Upper lobe of left lung (tissue), 6 donors: ENCODE measurements around the gene NEURL1. TPM values are rescaled to one million over a fixed set of nuclear protein-coding genes. Genes with fewer than 3 reads are reported as not detected.

Experiments
- ATAC-seq, 2 donors: fragments of 200-7000 bp; cut with Tn5 transposase; one replicate each; pipeline ENCODE4 v1.9.1; 2022; ENCODE audit warnings: mild to moderate bottlenecking in 2 of 2, moderate library complexity in 2 of 2; ENCODE audit not compliant: low FRiP score in 2 of 2
- DNase-seq, 2 donors: peaks; one replicate each; pipeline ENCODE4 v3.0.0-alpha.2; 2019 to 2020
- H3K27ac ChIP-seq, 4 donors: fragments of 200-600 bp; sonication (generic); one replicate each; pipeline ENCODE4 v1.5.1; 2016 to 2019
- H3K27me3 ChIP-seq, 4 donors: fragments of 200-600 bp; sonication (generic); one replicate each; pipeline ENCODE4 v1.5.1; 2017 to 2019
- H3K36me3 ChIP-seq, 4 donors: fragments of 200-600 bp; sonication (generic); one replicate each; pipeline ENCODE4 v1.5.1; 2016 to 2019
- H3K4me1 ChIP-seq, 4 donors: fragments of 200-600 bp; sonication (generic); one replicate each; pipeline ENCODE4 v1.5.1; 2018 to 2019
- H3K4me3 ChIP-seq, 4 donors: fragments of 200-600 bp; sonication (generic); one replicate each; pipeline ENCODE4 v1.5.1; 2017 to 2019; ENCODE audit warnings: mild to moderate bottlenecking in 2 of 4, moderate library complexity in 1 of 4
- H3K9me3 ChIP-seq, 4 donors: fragments of 200-600 bp; sonication (generic); one replicate each; pipeline ENCODE4 v1.5.1; 2018 to 2019
- CTCF ChIP-seq, 6 experiments: fragments of 450-650 bp in 4 of 6; fragments of 200-600 bp in 2 of 6; sonication (generic) in 2 of 6; IDR thresholded peaks; one replicate each; pipeline ENCODE4 v1.5.1; 2016 to 2019; ENCODE audit warnings: antibody characterized with exemption in 6 of 6
- EP300 ChIP-seq, 4 donors: sonication (generic); formaldehyde crosslinking; IDR thresholded peaks; one replicate each; pipeline ENCODE4 v1.5.1; 2017; ENCODE audit warnings: antibody characterized with exemption in 4 of 4, control low read depth in 2 of 4
- POLR2A ChIP-seq, 4 donors: fragments of 450-650 bp; IDR thresholded peaks; one replicate each; pipeline ENCODE4 v1.5.1; 2016 to 2017; ENCODE audit warnings: antibody characterized with exemption in 4 of 4, mild to moderate bottlenecking in 2 of 4
- POLR2AphosphoS5 ChIP-seq, 2 donors: sonication (generic); formaldehyde crosslinking; IDR thresholded peaks; one replicate each; pipeline ENCODE4 v1.5.1; 2017; ENCODE audit warnings: antibody characterized with exemption in 2 of 2
- WGBS, 2 donors: methylation state at CpG; one replicate each; pipeline ENCODE4 v1.1.5; 2017 to 2018; 5-methylcytosine and 5-hydroxymethylcytosine counted together
- total RNA-seq, 6 donors: library from RNA; depleted of rRNA in 4 of 6; stranded (reverse); fragments of >200 nt in 4 of 6; gene quantifications; one replicate each; pipeline versions ENCODE4 v1.1.0 to v1.2.1, GENCODE V29; 2016 to 2021
- donor health status: DM: no; HTN: no; CAD: no; lungs with moderate emphysema.
- donor health status: DM: no; HTN: yes; CAD: no; lungs with severe emphysema.

Gene NEURL1
- total RNA-seq, 6 donors from 2014 or later, result 0.22 to 1.1 (median 0.80) TPM; not detected in 1

- DNase-seq (no peak), ATAC-seq (no peak)
- WGBS, 2 donors, result 89 to 95% methylated on average over 6 of the region's 6 CpGs
- H3K27me3 ChIP-seq, result no peaks in the 10 kb centered on the region
- TF ChIP-seq POLR2A (IDR thresholded peaks at IDR 0.05) (no peak), CTCF (IDR thresholded peaks at IDR 0.05) (no peak), POLR2AphosphoS5 (IDR thresholded peaks at IDR 0.05) (no peak), EP300 (IDR thresholded peaks at IDR 0.05) (no peak)
- H3K4me1 ChIP-seq, result peaks cover 0 to 3% (median 0%) of the 10 kb centered on the region in 4 donors
- peaks cover 4 to 48% (median 22%) of the 10 kb centered on the region in 4 donors for H3K36me3 ChIP-seq
- no peaks in the 10 kb centered on the region for H3K9me3 ChIP-seq
- no peak overlapping the region for H3K4me3 ChIP-seq
- H3K27ac ChIP-seq, result no peak overlapping the region
Measured at GRCh38 chr10:103600325-103600724, 106.8 kb downstream of the NEURL1 start.

GRCh38 chr10:103600956-103601569 lies 107.6 kb downstream of the NEURL1 start:
- ATAC-seq, result no peak
- 83 to 90% methylated on average over 7 of the region's 7 CpGs for WGBS, 2 donors
- H3K27ac ChIP-seq, result no peak overlapping the region

GRCh38 chr10:103602028-103602851 lies 108.7 kb downstream of the NEURL1 start:
- Histone ChIP-seq H3K9me3 (no peaks in the 10 kb centered on the region), H3K4me3 (no peak overlapping the region), H3K4me1 (peaks cover 0 to 3% (median 0%) of the 10 kb centered on the region in 4 donors), H3K36me3 (peaks cover 4 to 51% (median 22%) of the 10 kb centered on the region in 4 donors), H3K27ac (no peak overlapping the region), H3K27me3 (no peaks in the 10 kb centered on the region)
- WGBS, 2 donors, result 93% methylated on average over 44 to 47 of the region's 47 CpGs
- no peak for ATAC-seq
- TF ChIP-seq CTCF (IDR thresholded peaks at IDR 0.05) (no peak), EP300 (IDR thresholded peaks at IDR 0.05) (no peak), POLR2AphosphoS5 (IDR thresholded peaks at IDR 0.05) (no peak), POLR2A (IDR thresholded peaks at IDR 0.05) (no peak)
- DNase-seq, result peak in 1 of 2 donors; percentile 77

More at GRCh38 chr10:103600956-103601569, 107.6 kb downstream of the NEURL1 start:
- TF ChIP-seq POLR2AphosphoS5 (IDR thresholded peaks at IDR 0.05) (no peak), CTCF (IDR thresholded peaks at IDR 0.05) (no peak), EP300 (IDR thresholded peaks at IDR 0.05) (no peak), POLR2A (IDR thresholded peaks at IDR 0.05) (no peak)
- Histone ChIP-seq H3K27me3 (no peaks in the 10 kb centered on the region), H3K4me3 (no peak overlapping the region), H3K9me3 (no peaks in the 10 kb centered on the region), H3K36me3 (peaks cover 4 to 51% (median 22%) of the 10 kb centered on the region in 4 donors), H3K4me1 (peaks cover 0 to 3% (median 0%) of the 10 kb centered on the region in 4 donors)
- no peak for DNase-seq

- Histone ChIP-seq H3K27ac (no peak overlapping the region), H3K9me3 (no peaks in the 10 kb centered on the region), H3K4me3 (no peak overlapping the region), H3K36me3 (peaks cover 4 to 48% (median 22%) of the 10 kb centered on the region in 4 donors), H3K4me1 (peaks cover 0 to 3% (median 0%) of the 10 kb centered on the region in 4 donors), H3K27me3 (no peaks in the 10 kb centered on the region)
- ATAC-seq (no peak), DNase-seq (peak in 1 of 2 donors; percentile 73)
- WGBS, 2 donors, result 92 to 93% methylated on average over 11 to 16 of the region's 16 CpGs
- TF ChIP-seq CTCF (IDR thresholded peaks at IDR 0.05), result no peak
- TF ChIP-seq EP300 (IDR thresholded peaks at IDR 0.05), result no peak
- TF ChIP-seq POLR2A (IDR thresholded peaks at IDR 0.05), result no peak
- TF ChIP-seq POLR2AphosphoS5 (IDR thresholded peaks at IDR 0.05), result no peak
Measured at GRCh38 chr10:103602852-103603155, 109.3 kb downstream of the NEURL1 start.
